Measurements from ENCODE around the gene AP5Z1.

GRCh38 chr7:4814433-4814832, 39.0 kb downstream of the AP5Z1 start:
- no peak for TF ChIP-seq CTCF (conservative IDR thresholded peaks at IDR 0.05 in 1 of 2, IDR thresholded peaks at IDR 0.05 in 1 of 2; ENCODE audit: low read depth in 1 of 2, low read length in 2 of 2)
- TF ChIP-seq EZH2 (IDR thresholded peaks at IDR 0.05; ENCODE audit: low read length, missing control alignments) = no peak
